Measurements from ENCODE around the gene CSTF2T. TPM values are rescaled to one million over a fixed set of nuclear protein-coding genes. Genes with fewer than 3 reads are reported as not detected.

CSTF2T gene
- polyA plus RNA-seq, 2 donors = 4.7 to 7.3 TPM

DNA sequence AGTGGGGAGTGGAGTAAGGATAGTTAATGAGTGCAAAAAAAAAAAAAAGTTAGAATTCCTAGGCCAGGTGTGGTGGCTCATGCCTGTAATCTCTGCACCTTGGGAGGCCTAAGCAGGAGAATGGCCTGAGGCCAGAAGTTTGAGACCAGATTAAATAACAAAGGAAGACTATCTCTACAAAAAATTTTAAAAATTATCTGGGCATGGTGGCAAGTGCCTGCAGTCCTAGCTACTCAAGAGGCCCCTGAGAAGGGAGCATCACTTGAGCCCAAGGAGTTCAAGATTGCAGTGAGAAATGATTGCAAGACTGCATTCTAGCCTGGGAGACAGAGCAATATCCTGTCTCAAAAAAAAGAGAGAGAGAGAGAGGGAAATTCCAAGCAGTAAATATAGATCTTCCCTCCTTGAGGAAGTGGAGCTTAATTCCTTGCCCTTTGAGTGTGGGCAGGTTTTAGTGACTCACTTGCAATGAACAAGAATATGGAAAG, 19.5 kb upstream of the CSTF2T start:
- no peaks in the 10 kb centered on the region for H3K36me3 ChIP-seq (ENCODE audit: control insufficient read depth in 2 of 2, insufficient read depth in 2 of 2, low read length in 1 of 2)
- H3K4me1 ChIP-seq (ENCODE audit: control insufficient read depth in 2 of 2, insufficient read depth in 2 of 2, low read length in 1 of 2) = no peaks in the 10 kb centered on the region
- H3K4me3 ChIP-seq (ENCODE audit: low read depth in 1 of 2, low read length in 2 of 2) = no peak overlapping the region
- H3K9me3 ChIP-seq (ENCODE audit: control insufficient read depth in 2 of 2, insufficient read depth in 1 of 2, low read depth in 1 of 2, low read length in 1 of 2) = no peaks in the 10 kb centered on the region
- H3K27me3 ChIP-seq (ENCODE audit: control insufficient read depth in 1 of 2, insufficient read depth in 2 of 2, low read length in 2 of 2) = no peaks in the 10 kb centered on the region
- H3K27ac ChIP-seq (ENCODE audit: low read depth in 2 of 2, low read length in 1 of 2) = no peak overlapping the region

- no peaks in the 10 kb centered on the region for H3K27me3 ChIP-seq (ENCODE audit: control insufficient read depth in 1 of 2, insufficient read depth in 2 of 2, low read length in 2 of 2)
- H3K4me1 ChIP-seq (ENCODE audit: control insufficient read depth in 2 of 2, insufficient read depth in 2 of 2, low read length in 1 of 2) = no peaks in the 10 kb centered on the region
- H3K36me3 ChIP-seq (ENCODE audit: control insufficient read depth in 2 of 2, insufficient read depth in 2 of 2, low read length in 1 of 2) = no peaks in the 10 kb centered on the region
- WGBS, 2 donors = 71 to 80% methylated on average over 4 of the region's 4 CpGs
- no peaks in the 10 kb centered on the region for H3K9me3 ChIP-seq (ENCODE audit: control insufficient read depth in 2 of 2, insufficient read depth in 1 of 2, low read depth in 1 of 2, low read length in 1 of 2)
- no peak overlapping the region for H3K27ac ChIP-seq (ENCODE audit: low read depth in 2 of 2, low read length in 1 of 2)
- H3K4me3 ChIP-seq (ENCODE audit: low read depth in 1 of 2, low read length in 2 of 2) = no peak overlapping the region
Measured at GRCh38 chr10:51716981-51717380, 17.6 kb upstream of the CSTF2T start.

DNA sequence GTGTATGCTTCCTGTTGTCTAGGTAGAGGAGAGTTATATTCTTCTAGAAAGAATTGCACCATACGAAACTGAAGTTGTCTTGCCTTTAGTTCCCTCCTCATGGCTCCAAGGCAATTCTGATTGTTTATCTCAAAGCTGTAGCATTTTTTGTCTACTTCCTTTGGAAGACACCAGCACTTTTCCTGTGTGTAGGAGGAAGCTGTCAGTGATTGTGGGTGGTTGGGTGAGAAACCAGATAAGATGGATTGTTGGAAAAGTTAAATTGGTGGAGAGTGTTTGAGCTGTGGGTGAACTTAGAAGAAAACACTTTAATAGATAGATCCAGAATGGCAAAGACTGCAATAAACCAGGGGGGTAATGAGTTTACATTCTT, 12.1 kb upstream of the CSTF2T start:
- H3K4me1 ChIP-seq (ENCODE audit: control insufficient read depth in 2 of 2, insufficient read depth in 2 of 2, low read length in 1 of 2) = no peaks in the 10 kb centered on the region
- H3K9me3 ChIP-seq (ENCODE audit: control insufficient read depth in 2 of 2, insufficient read depth in 1 of 2, low read depth in 1 of 2, low read length in 1 of 2) = no peaks in the 10 kb centered on the region
- no peak overlapping the region for H3K4me3 ChIP-seq (ENCODE audit: low read depth in 1 of 2, low read length in 2 of 2)
- no peaks in the 10 kb centered on the region for H3K36me3 ChIP-seq (ENCODE audit: control insufficient read depth in 2 of 2, insufficient read depth in 2 of 2, low read length in 1 of 2)
- no peak overlapping the region for H3K27ac ChIP-seq (ENCODE audit: low read depth in 2 of 2, low read length in 1 of 2)
- WGBS, 2 donors = 54 to 73% methylated on average over 1 of the region's 1 CpG
- H3K27me3 ChIP-seq (ENCODE audit: control insufficient read depth in 1 of 2, insufficient read depth in 2 of 2, low read length in 2 of 2) = no peaks in the 10 kb centered on the region

DNA sequence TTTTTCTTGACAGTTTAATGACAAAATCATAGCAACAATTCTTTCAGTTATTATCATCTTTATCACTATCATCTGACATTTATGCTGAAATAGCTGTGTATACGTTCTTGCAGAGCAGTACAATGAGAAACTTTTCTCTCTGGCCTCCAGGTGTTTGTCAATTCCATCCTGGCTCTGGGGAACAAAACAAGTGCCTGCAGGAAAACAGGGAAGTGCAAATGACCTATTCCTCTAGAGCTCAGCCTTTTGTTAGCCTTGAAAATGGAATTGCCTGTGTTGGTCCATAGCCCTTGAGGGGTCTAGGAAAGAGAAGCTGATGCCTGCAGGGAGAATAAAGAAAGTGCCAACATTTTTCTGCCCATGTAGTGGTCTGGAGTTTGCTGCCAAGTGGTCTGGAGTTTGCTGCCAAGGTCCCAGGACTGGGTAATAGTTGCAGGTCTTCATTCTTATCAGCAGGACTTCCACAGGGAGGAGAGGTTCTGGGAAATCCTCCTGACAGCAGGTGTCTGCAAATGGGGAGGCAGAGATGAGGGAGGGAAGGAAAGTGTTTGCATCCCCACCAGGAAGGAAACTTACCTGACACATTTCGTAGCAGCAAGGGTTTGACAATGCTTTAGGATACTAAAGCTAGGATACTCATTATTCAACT, 10.1 kb upstream of the CSTF2T start:
- no peak overlapping the region for H3K4me3 ChIP-seq (ENCODE audit: low read depth in 1 of 2, low read length in 2 of 2)
- H3K36me3 ChIP-seq (ENCODE audit: control insufficient read depth in 2 of 2, insufficient read depth in 2 of 2, low read length in 1 of 2) = no peaks in the 10 kb centered on the region
- H3K4me1 ChIP-seq (ENCODE audit: control insufficient read depth in 2 of 2, insufficient read depth in 2 of 2, low read length in 1 of 2) = no peaks in the 10 kb centered on the region
- H3K27ac ChIP-seq (ENCODE audit: low read depth in 2 of 2, low read length in 1 of 2) = no peak overlapping the region
- H3K27me3 ChIP-seq (ENCODE audit: control insufficient read depth in 1 of 2, insufficient read depth in 2 of 2, low read length in 2 of 2) = no peaks in the 10 kb centered on the region
- 77 to 79% methylated on average over 2 of the region's 2 CpGs for WGBS, 2 donors
- H3K9me3 ChIP-seq (ENCODE audit: control insufficient read depth in 2 of 2, insufficient read depth in 1 of 2, low read depth in 1 of 2, low read length in 1 of 2) = no peaks in the 10 kb centered on the region

DNA sequence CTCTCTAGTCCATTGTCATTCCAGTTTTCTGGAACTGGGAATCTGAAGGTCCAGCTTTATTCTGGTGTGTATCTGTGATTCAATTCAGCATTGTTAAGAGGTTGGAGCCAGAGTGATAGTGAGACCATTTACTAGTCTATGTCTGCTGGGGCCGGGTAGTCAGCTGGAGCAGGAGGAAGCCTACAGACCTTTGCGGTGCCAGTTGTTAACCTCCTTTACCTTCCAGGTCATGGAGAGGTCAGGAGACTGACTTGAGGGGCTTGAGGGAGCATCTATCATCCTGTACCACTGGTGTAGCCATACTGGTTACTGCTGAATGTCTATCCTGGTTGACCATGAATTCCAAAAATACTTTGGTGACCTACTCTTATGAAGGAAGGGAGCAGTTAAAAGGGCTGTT, 9.2 kb upstream of the CSTF2T start:
- H3K27me3 ChIP-seq (ENCODE audit: control insufficient read depth in 1 of 2, insufficient read depth in 2 of 2, low read length in 2 of 2) = no peaks in the 10 kb centered on the region
- 84 to 90% methylated on average over 2 of the region's 2 CpGs for WGBS, 2 donors
- no peaks in the 10 kb centered on the region for H3K4me1 ChIP-seq (ENCODE audit: control insufficient read depth in 2 of 2, insufficient read depth in 2 of 2, low read length in 1 of 2)
- H3K4me3 ChIP-seq (ENCODE audit: low read depth in 1 of 2, low read length in 2 of 2) = no peak overlapping the region
- H3K9me3 ChIP-seq (ENCODE audit: control insufficient read depth in 2 of 2, insufficient read depth in 1 of 2, low read depth in 1 of 2, low read length in 1 of 2) = no peaks in the 10 kb centered on the region
- H3K27ac ChIP-seq (ENCODE audit: low read depth in 2 of 2, low read length in 1 of 2) = no peak overlapping the region
- H3K36me3 ChIP-seq (ENCODE audit: control insufficient read depth in 2 of 2, insufficient read depth in 2 of 2, low read length in 1 of 2) = no peaks in the 10 kb centered on the region

DNA sequence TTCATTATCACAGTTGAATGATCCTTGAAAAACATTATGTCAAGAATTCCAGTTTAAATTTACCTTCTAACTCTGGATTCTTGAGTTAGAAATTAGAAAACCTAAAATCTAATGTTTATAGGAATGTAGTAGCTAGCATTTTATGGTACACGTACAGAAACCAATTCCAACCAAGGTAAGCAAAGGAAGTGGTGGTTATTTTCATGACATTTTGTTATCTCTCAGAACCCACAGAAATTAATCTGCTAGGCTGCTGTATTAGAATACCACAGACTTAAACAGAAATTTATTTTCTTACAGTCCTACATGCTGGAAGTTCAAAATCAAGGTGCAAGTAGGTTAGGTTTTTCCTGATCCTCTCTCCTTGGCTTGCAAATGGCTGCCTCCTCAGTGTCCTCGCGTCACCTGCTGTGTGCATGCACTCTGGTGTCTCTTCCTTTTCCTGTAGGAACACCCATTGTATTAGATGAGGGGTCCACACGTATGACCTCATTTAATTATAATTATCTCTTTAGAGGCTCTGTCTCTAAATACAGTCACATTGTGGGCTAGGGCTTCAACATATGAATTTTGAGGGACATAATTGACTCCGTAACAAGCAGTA, 8.5 kb upstream of the CSTF2T start:
- no peak overlapping the region for H3K27ac ChIP-seq (ENCODE audit: low read depth in 2 of 2, low read length in 1 of 2)
- no peaks in the 10 kb centered on the region for H3K27me3 ChIP-seq (ENCODE audit: control insufficient read depth in 1 of 2, insufficient read depth in 2 of 2, low read length in 2 of 2)
- H3K9me3 ChIP-seq (ENCODE audit: control insufficient read depth in 2 of 2, insufficient read depth in 1 of 2, low read depth in 1 of 2, low read length in 1 of 2) = no peaks in the 10 kb centered on the region
- WGBS, 2 donors = 78 to 88% methylated on average over 5 of the region's 5 CpGs
- H3K4me1 ChIP-seq (ENCODE audit: control insufficient read depth in 2 of 2, insufficient read depth in 2 of 2, low read length in 1 of 2) = no peaks in the 10 kb centered on the region
- H3K4me3 ChIP-seq (ENCODE audit: low read depth in 1 of 2, low read length in 2 of 2) = no peak overlapping the region
- no peaks in the 10 kb centered on the region for H3K36me3 ChIP-seq (ENCODE audit: control insufficient read depth in 2 of 2, insufficient read depth in 2 of 2, low read length in 1 of 2)

DNA sequence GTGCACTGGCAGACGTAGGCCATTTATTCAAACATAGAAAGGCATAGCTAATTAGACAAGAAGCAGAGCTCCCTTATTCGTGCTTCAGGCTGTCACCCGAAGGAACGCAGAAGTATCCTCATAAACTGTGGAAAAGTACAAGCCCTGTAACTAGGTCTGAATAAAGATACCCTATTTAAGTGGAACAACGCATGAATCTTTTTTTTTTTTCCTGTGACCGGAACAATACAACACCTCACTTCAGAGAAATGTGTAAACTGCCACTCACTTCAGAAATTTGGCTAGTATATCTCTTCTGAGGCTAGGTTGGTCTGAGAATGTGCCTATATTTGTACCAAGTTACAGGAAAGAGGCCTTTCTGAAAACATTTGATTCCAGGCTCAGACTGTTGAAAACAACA, 8.0 kb upstream of the CSTF2T start:
- Histone ChIP-seq H3K4me3 (ENCODE audit: low read depth in 1 of 2, low read length in 2 of 2) (no peak overlapping the region), H3K4me1 (ENCODE audit: control insufficient read depth in 2 of 2, insufficient read depth in 2 of 2, low read length in 1 of 2) (no peaks in the 10 kb centered on the region), H3K27me3 (ENCODE audit: control insufficient read depth in 1 of 2, insufficient read depth in 2 of 2, low read length in 2 of 2) (no peaks in the 10 kb centered on the region), H3K36me3 (ENCODE audit: control insufficient read depth in 2 of 2, insufficient read depth in 2 of 2, low read length in 1 of 2) (no peaks in the 10 kb centered on the region), H3K9me3 (ENCODE audit: control insufficient read depth in 2 of 2, insufficient read depth in 1 of 2, low read depth in 1 of 2, low read length in 1 of 2) (no peaks in the 10 kb centered on the region), H3K27ac (ENCODE audit: low read depth in 2 of 2, low read length in 1 of 2) (peak overlapping the region in 1 of 2 donors; percentile 25)
- WGBS, 2 donors = 87% methylated on average over 6 of the region's 6 CpGs

DNA sequence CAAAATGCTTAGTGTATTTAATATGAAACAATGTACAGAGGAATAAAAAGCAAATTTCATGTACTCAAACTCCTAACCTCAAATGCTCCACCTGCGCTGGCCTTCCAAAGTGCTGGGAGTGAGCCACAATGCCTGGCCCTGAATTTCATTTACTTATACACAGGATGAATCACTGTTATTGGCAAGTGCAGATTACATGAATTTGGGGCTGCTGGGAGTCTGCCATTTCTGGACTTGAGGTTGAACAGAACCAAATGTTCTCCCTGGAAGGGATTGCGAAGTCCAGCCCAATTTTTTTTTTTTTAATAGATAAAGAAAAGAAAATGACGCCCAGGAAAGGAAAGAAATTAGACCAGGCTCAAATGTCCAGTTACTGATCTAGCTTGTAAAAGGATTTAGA, 6.8 kb upstream of the CSTF2T start:
- Histone ChIP-seq H3K4me1 (ENCODE audit: control insufficient read depth in 2 of 2, insufficient read depth in 2 of 2, low read length in 1 of 2) (no peaks in the 10 kb centered on the region), H3K9me3 (ENCODE audit: control insufficient read depth in 2 of 2, insufficient read depth in 1 of 2, low read depth in 1 of 2, low read length in 1 of 2) (no peaks in the 10 kb centered on the region), H3K27ac (ENCODE audit: low read depth in 2 of 2, low read length in 1 of 2) (no peak overlapping the region), H3K27me3 (ENCODE audit: control insufficient read depth in 1 of 2, insufficient read depth in 2 of 2, low read length in 2 of 2) (no peaks in the 10 kb centered on the region), H3K4me3 (ENCODE audit: low read depth in 1 of 2, low read length in 2 of 2) (no peak overlapping the region), H3K36me3 (ENCODE audit: control insufficient read depth in 2 of 2, insufficient read depth in 2 of 2, low read length in 1 of 2) (no peaks in the 10 kb centered on the region)
- WGBS, 2 donors = 45 to 62% methylated on average over 3 of the region's 3 CpGs

DNA sequence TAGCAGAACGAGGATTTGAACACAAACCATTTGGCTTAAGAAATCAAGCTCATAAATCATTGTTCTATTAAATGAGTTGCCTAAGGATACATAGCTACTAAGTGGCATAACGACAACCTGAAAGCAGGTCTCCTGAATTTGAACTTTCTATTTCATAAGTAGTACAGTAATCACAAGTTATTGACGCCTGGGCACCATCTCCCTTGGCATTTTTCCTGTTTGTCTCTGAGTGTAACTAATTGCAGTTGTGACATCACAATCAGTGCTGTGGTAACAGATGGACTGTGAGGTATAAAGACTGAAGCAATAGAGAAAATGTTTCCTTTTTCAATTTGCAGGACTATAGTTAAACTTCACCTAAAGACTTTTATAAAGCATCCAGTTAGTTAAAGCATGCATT, 6.4 kb upstream of the CSTF2T start:
- WGBS, 2 donors = 43 to 45% methylated on average over 3 of the region's 3 CpGs
- Histone ChIP-seq H3K27ac (ENCODE audit: low read depth in 2 of 2, low read length in 1 of 2) (no peak overlapping the region), H3K4me1 (ENCODE audit: control insufficient read depth in 2 of 2, insufficient read depth in 2 of 2, low read length in 1 of 2) (no peaks in the 10 kb centered on the region), H3K36me3 (ENCODE audit: control insufficient read depth in 2 of 2, insufficient read depth in 2 of 2, low read length in 1 of 2) (no peaks in the 10 kb centered on the region), H3K9me3 (ENCODE audit: control insufficient read depth in 2 of 2, insufficient read depth in 1 of 2, low read depth in 1 of 2, low read length in 1 of 2) (no peaks in the 10 kb centered on the region), H3K27me3 (ENCODE audit: control insufficient read depth in 1 of 2, insufficient read depth in 2 of 2, low read length in 2 of 2) (no peaks in the 10 kb centered on the region), H3K4me3 (ENCODE audit: low read depth in 1 of 2, low read length in 2 of 2) (no peak overlapping the region)

GRCh38 chr10:51700228-51700817, 928 bp upstream of the CSTF2T start:
- Histone ChIP-seq H3K4me1 (ENCODE audit: control insufficient read depth in 2 of 2, insufficient read depth in 2 of 2, low read length in 1 of 2) (peaks cover 10 to 15% of the 10 kb centered on the region in 2 donors), H3K9me3 (ENCODE audit: control insufficient read depth in 2 of 2, insufficient read depth in 1 of 2, low read depth in 1 of 2, low read length in 1 of 2) (no peaks in the 10 kb centered on the region), H3K27me3 (ENCODE audit: control insufficient read depth in 1 of 2, insufficient read depth in 2 of 2, low read length in 2 of 2) (no peaks in the 10 kb centered on the region), H3K27ac (ENCODE audit: low read depth in 2 of 2, low read length in 1 of 2) (peak overlapping the region; percentile 95), H3K36me3 (ENCODE audit: control insufficient read depth in 2 of 2, insufficient read depth in 2 of 2, low read length in 1 of 2) (peaks cover 0 to 6% of the 10 kb centered on the region in 2 donors), H3K4me3 (ENCODE audit: low read depth in 1 of 2, low read length in 2 of 2) (peak overlapping the region; percentile 26 to 94)
- WGBS, 2 donors = 14 to 25% methylated on average over 12 of the region's 12 CpGs
